Kidney (tissue), 14 donors: Measurements from ENCODE around the gene PLSCR5. TPM values are rescaled to one million over a fixed set of nuclear protein-coding genes. Genes with fewer than 3 reads are reported as not detected.

ENCODE experiments used
- DNase-seq, 5 donors: peaks; one replicate each; pipeline ENCODE4 v3.0.0-alpha.2; 2013 to 2020
- FAIRE-seq: peaks from 2 replicates; lab custom pipeline; 2012; peaks lifted over from hg19 to GRCh38; lab: Jason Lieb, UNC
- H3K27ac ChIP-seq, 2 donors: one replicate each; pipeline ENCODE4 v1.7.0; 2013; ENCODE audit warnings: low read depth in 2 of 2, low read length in 2 of 2, inconsistent platforms in 1 of 2
- H3K27me3 ChIP-seq: one replicate; pipeline ENCODE4 v1.7.1; 2013; ENCODE audit warnings: low read length, inconsistent platforms; ENCODE audit not compliant: control insufficient read depth, insufficient read depth
- H3K36me3 ChIP-seq, 3 donors: one replicate each; pipeline versions ENCODE4 v1.7.0 to v1.7.1; 2013; ENCODE audit warnings: low read length in 3 of 3, control low read depth in 1 of 3, inconsistent platforms in 1 of 3; ENCODE audit not compliant: insufficient read depth in 3 of 3, control insufficient read depth in 2 of 3
- H3K4me1 ChIP-seq, 3 donors: one replicate each; pipeline versions ENCODE4 v1.7.0 to v1.7.1; 2013; ENCODE audit warnings: low read length in 3 of 3, inconsistent platforms in 1 of 3, low read depth in 1 of 3; ENCODE audit not compliant: control insufficient read depth in 2 of 3, insufficient read depth in 2 of 3
- H3K4me3 ChIP-seq, 3 donors: one replicate each; pipeline versions ENCODE4 v1.7.0 to v1.8.1; 2013; ENCODE audit warnings: low read length in 3 of 3, control low read depth in 1 of 3, inconsistent platforms in 1 of 3
- H3K9ac ChIP-seq, 3 donors: one replicate each; pipeline versions ENCODE4 v1.7.0 to v1.7.1; 2013; ENCODE audit warnings: low read length in 3 of 3, control low read depth in 1 of 3, inconsistent platforms in 1 of 3
- H3K9me3 ChIP-seq, 3 donors: one replicate each; pipeline versions ENCODE4 v1.7.0 to v1.7.1; 2013; ENCODE audit warnings: low read length in 3 of 3, control low read depth in 1 of 3, inconsistent platforms in 1 of 3; ENCODE audit not compliant: control insufficient read depth in 2 of 3, insufficient read depth in 1 of 3
- intact Hi-C: fragments of 100-400 bp; cut with DNase I; formaldehyde crosslinking; loops from one replicate; pipeline ENCODE4 v1.11.1; 2022
- polyA plus RNA-seq: library from polyadenylated mRNA; stranded (reverse); fragments of 350-450 nt; fragmentation: Illumina TruSeq; extraction: RNeasy Lipid Tissue Mini Kit (QIAGEN cat#74804); gene quantifications from one replicate; pipeline ENCODE4 v1.2.3, GENCODE V29; 2014; ENCODE audit warnings: low read depth, low replicate concordance; ENCODE audit not compliant: insufficient read depth
- total RNA-seq: library from RNA; stranded (reverse); fragmentation: NEBNext Ultra II Directional; extraction: Animal tissue kit (Norgen Biotek cat#: 25700); gene quantifications from one replicate; pipeline ENCODE4 v1.2.1, GENCODE V29; 2021
- TF ChIP-seq, protein P1 (sequence below): IDR thresholded peaks from 3 replicates; pipeline ENCODE4 v1.5.1; 2012; ENCODE audit warnings: mild to moderate bottlenecking, moderate library complexity, borderline replicate concordance; ENCODE audit not compliant: insufficient read depth; ENCODE audit errors: extremely low read depth
- donor health status: control.
- donor health status: control.
- donor health status: control.
- donor health status: control.
- donor health status: control.
- donor health status: DM: yes; HTN: yes; CAD: no.
- donor health status: Normal renal cell carcinoma (clear cell type).

The PLSCR5 gene
- total and polyA plus RNA-seq, 2 donors from 2014 or later = not detected

DNA sequence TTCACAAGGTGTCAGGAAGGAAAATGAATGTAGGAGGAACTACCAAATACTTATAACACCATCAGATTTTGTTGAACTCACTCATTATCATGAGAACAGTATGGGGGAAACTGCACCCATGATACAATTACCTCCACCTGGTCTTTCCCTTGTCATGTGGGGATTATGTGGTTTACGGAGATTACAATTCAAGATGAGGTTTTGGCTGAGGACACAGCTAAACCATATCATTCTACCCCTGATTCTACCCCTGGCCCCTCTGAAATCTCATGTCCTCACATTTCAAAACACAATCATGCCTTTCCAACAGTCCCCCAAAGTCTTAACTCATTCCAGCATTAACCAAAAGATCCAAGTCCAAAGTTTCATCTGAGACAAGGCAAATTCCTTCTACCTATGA, 43.7 kb downstream of the PLSCR5 start:
- DNase-seq (no peak), FAIRE-seq (no peak)
- Histone ChIP-seq H3K27ac (no peak overlapping the region), H3K9ac (no peak overlapping the region), H3K9me3 (no peaks in the 10 kb centered on the region), H3K4me3 (no peak overlapping the region), H3K36me3 (no peaks in the 10 kb centered on the region), H3K4me1 (no peaks in the 10 kb centered on the region), H3K27me3 (no peaks in the 10 kb centered on the region)
- TF ChIP-seq, protein P1, sequence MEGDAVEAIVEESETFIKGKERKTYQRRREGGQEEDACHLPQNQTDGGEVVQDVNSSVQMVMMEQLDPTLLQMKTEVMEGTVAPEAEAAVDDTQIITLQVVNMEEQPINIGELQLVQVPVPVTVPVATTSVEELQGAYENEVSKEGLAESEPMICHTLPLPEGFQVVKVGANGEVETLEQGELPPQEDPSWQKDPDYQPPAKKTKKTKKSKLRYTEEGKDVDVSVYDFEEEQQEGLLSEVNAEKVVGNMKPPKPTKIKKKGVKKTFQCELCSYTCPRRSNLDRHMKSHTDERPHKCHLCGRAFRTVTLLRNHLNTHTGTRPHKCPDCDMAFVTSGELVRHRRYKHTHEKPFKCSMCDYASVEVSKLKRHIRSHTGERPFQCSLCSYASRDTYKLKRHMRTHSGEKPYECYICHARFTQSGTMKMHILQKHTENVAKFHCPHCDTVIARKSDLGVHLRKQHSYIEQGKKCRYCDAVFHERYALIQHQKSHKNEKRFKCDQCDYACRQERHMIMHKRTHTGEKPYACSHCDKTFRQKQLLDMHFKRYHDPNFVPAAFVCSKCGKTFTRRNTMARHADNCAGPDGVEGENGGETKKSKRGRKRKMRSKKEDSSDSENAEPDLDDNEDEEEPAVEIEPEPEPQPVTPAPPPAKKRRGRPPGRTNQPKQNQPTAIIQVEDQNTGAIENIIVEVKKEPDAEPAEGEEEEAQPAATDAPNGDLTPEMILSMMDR = no peak
- intact Hi-C loops = no loop called here

GRCh38 chr3:146560678-146561077, 44.5 kb downstream of the PLSCR5 start:
- intact Hi-C loops = no loop called here
- TF ChIP-seq, protein P1 = no peak
- DNase-seq = no peak
- H3K4me3 ChIP-seq = no peak overlapping the region
- H3K4me1 ChIP-seq = no peaks in the 10 kb centered on the region
- H3K27me3 ChIP-seq = no peaks in the 10 kb centered on the region
- no peak overlapping the region for H3K9ac ChIP-seq
- no peak for FAIRE-seq
- no peaks in the 10 kb centered on the region for H3K36me3 ChIP-seq
- no peak overlapping the region for H3K27ac ChIP-seq
- no peaks in the 10 kb centered on the region for H3K9me3 ChIP-seq

DNA sequence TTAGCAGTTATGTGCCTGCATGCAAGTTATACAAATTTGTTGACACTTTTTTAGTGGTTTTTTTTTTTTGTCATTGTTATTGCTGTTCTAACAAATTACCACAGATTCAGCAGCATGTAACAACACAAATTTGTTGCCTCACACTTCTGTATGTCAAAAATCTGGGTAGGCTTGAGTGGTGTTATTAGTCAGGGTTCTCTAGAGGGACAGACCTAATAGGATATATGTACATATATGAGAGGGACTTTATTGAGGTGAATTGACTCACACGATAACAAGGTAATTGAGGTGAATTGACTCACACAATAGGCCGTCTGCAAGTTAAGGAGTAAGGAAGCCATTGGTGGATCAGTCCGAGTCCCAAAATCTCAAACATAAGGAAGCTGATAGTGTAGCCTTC, 45.8 kb downstream of the PLSCR5 start:
- no peak overlapping the region for H3K9ac ChIP-seq
- H3K27ac ChIP-seq = no peak overlapping the region
- TF ChIP-seq, protein P1 = no peak
- no peaks in the 10 kb centered on the region for H3K36me3 ChIP-seq
- no peaks in the 10 kb centered on the region for H3K4me1 ChIP-seq
- H3K9me3 ChIP-seq = no peaks in the 10 kb centered on the region
- H3K4me3 ChIP-seq = no peak overlapping the region
- intact Hi-C loops = no loop called here
- FAIRE-seq (no peak), DNase-seq (no peak)
- no peaks in the 10 kb centered on the region for H3K27me3 ChIP-seq

- intact Hi-C loops = no loop called here
- Histone ChIP-seq H3K9ac (no peak overlapping the region), H3K9me3 (no peaks in the 10 kb centered on the region), H3K36me3 (no peaks in the 10 kb centered on the region), H3K4me1 (no peaks in the 10 kb centered on the region), H3K4me3 (no peak overlapping the region), H3K27ac (no peak overlapping the region), H3K27me3 (no peaks in the 10 kb centered on the region)
- TF ChIP-seq, protein P1 = no peak
- no peak for DNase-seq
- FAIRE-seq = no peak
These were observed 46.4 kb downstream of the PLSCR5 start for GRCh38 chr3:146558781-146559180.
